GM19397 (cell line): ENCODE data around the gene SUN5.
"Not testable (repeated sequence)": the region's sequence is repeated elsewhere in the genome, so short reads cannot be mapped to it uniquely, and the experiment has no call there.

Experiments used
- ATAC-seq: cut with Tn5 transposase; IDR thresholded peaks from one replicate; pipeline ENCODE4 v1.9.1; 2021; ENCODE audit warnings: mild to moderate bottlenecking, moderate library complexity; ENCODE audit not compliant: unreplicated experiment

SUN5 gene

DNA sequence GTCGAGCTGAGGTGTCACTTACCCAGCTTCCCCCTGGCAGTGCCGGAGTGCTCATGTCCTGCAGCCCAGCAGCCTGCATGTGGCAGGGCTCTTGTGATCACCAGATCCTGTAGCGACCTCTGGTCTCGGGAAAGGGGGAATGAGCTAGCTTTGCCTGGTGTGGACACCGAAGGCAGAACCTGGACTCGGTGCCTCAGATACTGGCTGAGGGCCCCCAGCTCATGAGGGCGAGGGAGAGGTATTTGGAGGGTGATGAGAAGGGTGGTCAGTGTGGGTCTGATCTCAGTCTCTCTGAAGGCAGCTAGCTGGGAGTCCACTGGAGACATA is 26.3 kb downstream of the SUN5 start:
- ATAC-seq: no peak

DNA sequence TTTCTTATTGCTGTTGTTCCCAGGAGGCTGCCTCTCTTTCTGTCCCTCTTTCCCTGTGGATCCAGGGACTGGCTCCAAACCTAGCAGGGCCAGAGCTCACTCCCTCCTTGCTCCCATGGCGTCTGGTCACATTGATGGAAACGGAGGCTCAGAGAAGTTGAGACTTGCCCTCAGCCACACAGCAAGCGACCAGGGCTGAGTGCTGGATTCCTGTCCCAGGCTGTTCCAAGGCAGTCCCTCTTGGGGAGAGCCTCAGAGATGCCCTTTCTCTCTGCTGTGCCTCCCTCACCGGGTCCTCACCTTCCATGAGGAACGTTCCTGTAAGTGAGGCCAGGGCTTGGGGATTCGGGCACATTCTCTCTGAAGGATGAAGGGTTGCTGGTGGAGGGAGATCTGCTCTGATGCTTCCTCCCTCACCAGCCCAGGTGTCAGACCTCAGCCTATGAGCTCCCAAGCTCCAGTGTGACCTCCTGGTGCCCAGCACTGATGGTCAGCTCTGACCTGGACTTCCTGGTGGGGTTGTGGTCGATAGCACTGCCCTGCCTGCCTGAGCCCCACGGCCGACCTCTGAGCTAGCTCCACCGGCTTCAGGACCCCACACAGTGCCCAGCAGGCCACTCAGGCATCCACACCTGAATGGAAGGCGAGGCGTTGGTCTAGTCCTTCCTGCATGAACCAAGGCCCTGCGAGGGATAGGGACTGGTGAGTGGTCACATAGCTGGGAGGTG is 26.8 kb downstream of the SUN5 start:
- no peak for ATAC-seq

DNA sequence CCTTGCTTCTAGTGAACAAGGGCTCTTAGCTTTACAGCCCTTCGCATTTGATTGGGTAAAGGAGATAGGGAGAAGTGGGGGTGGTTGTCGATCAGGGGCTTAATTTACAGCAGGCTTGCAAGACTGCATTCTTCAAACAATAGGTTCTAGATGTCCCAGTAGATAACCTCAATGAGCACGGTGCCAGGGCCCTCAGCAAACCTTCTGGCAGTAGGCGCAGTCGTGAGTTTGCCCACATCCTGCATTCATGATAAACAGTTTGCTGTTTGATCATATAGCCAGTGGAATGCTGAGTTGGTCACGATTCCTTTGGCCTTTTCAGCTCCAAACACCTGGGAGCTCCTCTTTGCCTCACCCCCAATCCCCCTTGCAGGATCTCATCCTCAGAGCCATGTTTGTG is 27.5 kb downstream of the SUN5 start:
- ATAC-seq: no peak

DNA sequence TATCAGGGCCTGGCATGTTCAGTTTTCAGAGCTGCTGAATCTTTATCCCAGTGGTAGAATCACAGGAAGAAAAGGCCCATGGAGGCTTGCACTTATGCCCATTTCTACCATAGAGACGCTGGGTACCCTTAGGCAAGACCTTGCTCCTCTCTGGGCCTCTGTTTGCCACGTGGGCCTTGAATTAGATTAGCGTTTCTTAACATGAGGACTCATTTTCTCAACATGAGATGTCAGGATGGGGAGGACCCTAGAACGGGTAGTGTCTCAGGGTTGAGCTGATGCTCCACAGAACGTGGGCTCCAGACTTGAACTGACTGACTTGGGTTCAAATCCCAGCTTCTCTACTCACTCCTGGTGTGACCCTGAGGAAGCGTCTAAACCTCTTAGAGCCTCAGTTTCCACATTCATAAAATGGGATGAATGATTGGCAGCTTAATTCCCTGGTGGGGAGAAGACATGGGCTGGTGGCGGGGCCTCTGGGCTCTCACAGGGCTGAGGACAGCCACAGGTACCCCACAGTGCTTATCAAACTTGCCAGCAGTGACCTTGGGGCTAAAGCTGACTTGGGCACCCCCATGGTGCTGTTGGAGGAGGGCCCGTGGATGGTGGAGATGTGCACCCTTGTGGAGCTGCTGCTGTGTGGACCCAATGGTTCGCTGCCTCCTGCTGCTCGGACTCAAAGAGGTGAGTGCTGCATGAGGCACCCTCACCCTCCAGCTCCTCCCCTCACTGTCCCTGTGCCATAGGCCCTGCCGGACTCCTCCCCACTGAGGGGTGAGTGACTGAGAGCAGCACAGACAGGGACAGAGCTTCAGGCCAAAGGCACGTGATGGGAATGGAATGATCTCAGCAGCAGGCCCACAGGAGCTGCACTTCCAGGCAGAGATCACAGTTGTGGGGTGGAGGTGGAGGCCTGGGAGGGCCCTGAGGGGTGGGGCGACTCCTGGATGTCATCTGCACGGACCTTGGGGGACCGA is 28.2 kb downstream of the SUN5 start:
- no peak for ATAC-seq

DNA sequence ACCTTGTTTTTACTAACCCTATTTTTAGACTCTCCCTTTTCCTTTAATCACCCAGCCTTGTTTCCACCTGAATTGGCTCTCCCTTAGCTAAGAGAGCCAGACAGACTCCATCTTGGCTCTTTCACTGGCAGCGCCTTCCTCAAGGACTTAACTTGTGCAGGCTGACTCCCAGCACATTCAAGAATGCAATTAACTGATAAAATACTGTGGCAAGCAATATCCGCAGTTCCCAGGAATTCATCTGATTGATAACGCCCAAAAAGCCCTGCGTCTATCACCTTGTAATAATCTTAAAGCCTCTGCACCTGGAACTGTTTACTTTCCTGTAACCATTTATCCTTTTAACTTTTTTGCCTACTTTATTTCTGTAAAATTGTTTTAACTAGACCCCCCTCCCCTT is 29.1 kb downstream of the SUN5 start:
- not testable (repeated sequence) for ATAC-seq

DNA sequence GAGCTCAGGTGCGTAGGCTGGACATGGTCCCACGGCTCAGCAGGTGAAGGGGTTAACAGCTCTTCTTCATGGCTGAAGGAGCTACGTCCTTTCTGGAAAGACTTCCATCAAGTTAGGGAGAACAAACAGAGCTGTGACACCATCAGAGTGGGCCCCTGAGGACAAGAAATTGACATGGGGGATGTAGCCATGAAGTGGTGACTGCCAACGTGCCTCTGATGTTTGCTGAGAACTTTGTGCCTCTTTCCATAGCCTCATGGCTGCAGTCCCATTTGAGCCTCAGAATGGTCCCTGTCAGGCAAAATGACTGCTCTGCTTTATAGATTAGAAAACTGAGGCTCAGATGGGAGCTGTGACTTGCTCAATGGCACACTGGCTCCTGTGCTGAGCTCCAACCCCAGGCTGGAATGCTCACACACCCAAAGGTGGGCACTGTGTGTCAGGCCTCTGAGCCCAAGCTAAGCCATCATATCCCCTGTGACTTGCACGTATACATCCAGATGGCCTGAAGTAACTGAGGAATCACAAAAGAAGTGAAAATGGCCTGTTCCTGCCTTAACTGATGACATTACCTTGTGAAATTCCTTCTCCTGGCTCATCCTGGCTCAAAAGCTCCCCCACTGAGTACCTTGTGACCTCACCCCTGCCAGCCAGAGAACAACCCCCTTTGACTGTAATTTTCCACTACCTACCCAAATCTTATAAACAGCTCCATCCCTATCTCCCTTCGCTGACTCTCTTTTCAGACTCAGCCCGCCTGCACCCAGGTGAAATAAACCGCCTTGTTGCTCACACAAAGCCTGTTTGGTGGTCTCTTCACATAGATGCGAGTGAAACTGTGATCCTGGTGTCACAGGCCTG is 29.8 kb downstream of the SUN5 start:
- not testable (repeated sequence) for ATAC-seq

DNA sequence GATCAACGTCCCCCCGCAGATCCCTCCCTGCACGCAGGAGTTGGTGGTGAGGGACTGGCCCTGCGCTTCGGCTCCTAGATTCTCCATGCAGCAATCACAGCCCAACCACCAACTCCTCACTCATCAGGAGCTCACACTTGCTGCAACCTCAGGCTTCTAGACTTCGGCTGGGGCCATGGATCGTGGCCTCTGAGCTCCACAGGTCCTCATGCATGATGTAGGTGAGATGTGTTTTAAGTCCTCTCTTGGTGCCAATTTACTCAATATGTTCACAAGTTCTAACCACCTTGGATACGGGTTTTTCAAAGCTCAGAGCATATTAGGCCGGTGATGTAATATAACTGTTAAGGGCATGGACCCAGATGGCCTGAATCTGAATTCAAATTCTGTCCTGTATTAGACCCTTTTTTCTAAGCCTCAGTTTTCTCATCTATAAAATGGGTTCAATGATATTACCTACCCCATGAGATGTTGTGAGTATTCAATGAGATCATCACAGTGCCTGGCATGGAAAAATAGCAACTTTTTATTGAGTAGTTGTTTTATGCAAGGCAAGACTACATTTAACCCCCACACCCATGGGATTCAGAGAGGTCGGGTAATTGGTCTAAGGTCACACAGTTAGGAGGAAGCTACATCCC is 31.0 kb downstream of the SUN5 start:
- ATAC-seq: no peak

DNA sequence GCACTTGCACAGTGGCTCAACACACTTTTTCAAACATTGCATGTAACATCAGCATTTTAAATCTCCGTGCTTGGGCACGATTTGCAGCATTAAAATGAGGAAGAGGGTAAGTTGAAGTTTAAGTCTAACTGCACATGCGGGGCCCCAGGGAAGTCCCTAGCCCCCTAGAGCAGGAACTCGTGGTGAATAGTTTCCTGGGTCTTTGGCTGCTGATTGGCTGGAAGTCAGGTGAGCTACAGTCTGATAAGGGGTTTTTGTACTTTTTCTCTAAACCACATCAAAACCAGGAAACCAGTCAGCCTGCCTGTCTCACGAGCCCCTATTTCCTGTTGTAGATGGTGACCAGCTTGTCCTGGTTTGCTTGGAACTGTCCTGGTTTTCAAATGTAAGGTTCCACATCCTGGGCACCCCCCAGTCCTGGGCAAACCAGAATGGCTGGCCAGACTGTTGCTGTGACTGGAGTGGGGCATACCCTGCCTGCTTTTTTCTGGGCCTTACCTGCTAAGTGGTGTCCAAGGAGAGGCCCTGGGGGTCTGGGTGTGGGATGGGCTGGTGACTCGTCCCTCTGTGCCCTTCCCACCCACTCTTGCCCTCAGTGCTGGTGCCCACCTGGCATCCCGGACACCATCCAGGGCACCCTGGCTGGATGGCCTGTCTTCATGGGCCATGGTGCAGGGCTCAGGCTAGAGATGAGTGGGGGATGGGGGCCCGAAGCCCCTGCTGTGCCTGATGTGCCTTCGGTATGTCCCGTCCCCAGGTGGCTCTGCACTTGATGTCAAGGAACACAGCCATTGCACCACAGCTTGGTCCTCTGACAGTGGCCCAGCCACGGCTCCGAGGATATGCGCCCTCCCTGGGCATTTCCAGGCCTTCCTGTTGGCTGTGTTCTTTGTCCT is 31.8 kb downstream of the SUN5 start:
- peak; percentile 66 for ATAC-seq

DNA sequence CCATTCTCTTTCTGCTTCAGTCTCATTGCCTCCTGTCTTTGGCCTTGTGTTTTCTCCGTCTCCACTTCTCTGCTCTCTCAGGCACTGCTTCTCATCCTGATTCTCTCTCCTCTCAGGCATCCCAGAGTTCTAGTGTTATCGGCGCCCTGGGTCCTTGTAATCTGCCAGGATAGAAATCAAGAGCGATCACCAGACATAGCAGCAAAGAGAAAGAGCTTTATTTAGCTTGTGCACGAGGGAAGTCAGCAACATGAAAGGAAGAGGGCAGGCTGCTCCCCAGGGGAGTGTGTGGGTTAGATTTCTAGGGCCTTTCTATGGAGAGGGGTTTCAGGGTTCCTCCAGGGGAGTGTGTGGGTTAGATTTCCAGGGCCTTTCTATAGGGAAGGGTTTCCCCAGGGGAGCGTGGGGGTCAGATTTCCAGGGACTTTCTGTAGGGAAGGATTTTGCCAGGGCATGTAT is 32.5 kb downstream of the SUN5 start:
- ATAC-seq: peak; percentile 18

DNA sequence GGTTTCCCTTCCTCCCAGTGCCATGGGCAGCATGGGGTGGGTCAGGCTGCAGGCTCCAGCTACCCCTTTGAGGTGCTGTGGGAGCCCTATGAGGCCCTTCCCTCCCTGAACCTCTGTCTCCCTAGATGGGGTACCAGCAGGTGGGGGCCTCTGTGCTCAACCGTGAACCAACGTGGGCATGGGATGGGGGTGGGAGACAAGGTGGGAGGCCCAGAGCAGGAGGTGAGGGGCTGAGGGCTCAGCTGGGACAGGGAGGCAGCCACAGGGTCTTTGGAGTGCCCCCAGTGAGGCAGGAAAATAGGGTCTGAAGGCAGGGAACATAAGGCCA is 33.3 kb downstream of the SUN5 start:
- ATAC-seq: no peak

DNA sequence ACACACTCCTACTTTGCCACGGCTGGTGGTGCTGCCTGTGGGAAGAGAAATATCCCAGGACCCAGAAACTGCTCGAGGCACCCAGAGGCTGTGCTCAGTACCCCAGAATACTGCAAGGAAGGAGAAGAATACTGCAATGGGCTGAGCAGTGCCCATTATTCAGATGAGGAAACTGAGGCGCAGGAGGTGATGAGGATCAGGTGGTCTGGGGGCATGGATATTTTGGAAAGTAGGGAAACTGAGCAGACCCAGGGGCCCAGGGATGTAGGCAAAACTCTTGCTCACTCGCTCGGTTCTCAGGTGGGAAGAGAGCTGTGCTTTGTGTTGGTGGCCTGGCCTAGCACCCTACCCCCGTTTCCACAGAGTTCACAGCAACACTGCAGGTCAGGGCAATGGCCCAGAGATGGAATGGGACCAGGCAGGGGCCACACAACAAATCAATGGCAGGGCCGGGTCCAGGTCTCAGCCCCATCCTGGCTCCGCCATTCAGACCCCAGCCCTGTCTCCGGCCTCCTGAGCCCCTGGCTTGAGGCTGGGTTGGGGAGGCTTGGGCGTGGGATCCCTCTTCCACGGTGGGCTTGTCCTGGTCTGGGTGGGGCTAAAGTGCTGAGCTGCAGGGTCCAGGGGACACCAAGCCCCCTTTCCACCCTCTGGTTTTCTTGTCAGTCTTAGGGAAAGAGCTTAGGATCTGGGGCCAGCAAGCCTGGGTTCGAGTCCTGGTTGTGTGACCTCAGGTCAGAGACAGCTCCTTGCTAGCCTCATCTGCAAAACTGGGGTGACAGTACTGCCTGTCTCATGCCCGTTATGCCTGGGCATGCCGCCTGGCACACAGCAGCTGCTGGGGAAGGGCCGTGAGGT is 33.9 kb downstream of the SUN5 start:
- no peak for ATAC-seq

DNA sequence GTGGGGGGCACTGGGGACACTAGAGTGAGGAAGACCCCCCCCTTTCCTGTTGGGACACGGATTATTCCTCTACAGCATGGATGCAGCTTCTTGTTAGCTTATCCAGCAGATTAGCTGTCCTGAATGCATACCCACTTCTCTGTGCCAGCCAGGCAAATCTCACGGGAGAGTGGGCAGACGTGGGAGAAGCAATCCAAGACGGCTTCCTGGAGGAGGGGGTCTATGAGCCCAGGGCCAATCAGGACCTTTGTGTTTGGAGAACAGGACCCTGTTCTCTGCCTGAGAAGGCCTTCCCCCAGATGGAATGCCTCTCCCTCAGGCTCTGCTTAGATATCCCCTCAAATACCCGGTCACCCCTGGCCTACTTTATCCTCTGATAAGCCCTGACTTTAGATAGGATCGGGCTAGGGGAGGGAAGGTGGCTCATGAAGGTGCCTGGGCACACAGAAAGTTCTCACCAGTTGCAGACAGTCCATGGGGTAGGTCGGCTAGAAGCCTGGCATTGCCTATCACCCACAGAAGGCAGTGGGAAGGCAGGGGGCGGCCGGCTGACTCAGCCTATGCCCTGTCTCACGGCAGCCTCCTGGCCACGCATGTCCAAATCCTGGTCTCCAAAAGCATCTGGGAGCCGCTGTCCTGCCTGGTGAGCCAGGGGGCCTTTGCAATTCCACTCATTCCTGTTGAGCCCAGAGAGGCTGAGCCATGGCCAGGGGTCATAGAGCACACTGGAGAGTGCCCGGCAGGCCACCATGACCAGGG is 34.7 kb downstream of the SUN5 start:
- ATAC-seq: no peak

DNA sequence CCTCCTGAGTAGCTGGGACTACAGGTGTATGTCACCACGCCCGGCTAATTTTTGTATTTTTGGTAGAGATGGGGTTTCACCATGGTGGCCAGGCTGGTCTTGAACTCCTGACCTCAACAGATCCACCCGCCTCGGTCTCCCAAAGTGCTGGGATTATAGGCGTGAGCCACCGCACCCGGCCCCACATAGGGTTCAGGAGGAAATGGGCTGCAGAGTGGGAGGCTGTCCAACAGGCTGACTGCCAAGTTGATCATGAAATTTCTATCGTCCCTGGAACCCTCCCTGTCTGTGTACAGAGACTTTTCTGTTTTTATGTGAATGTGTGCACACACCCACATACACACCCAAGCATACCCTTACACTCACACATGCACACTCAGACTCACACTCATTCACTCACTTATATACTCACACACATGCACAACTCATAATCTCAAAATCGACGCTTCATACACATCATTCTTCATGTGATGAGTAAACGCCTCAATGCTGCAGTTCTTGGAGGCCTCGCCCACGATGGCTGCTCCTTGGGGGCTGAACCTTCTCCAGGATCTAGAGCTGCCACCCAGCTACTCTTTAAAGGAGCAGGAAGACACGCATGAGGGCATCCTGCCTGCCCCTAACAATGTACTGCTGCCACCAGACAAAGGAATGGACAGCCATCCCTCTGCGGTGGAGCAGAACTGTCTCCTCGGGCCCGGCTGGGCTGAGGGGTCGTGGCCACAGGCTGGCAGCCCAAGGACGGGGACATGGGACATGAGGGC is 35.6 kb downstream of the SUN5 start:
- no peak for ATAC-seq

DNA sequence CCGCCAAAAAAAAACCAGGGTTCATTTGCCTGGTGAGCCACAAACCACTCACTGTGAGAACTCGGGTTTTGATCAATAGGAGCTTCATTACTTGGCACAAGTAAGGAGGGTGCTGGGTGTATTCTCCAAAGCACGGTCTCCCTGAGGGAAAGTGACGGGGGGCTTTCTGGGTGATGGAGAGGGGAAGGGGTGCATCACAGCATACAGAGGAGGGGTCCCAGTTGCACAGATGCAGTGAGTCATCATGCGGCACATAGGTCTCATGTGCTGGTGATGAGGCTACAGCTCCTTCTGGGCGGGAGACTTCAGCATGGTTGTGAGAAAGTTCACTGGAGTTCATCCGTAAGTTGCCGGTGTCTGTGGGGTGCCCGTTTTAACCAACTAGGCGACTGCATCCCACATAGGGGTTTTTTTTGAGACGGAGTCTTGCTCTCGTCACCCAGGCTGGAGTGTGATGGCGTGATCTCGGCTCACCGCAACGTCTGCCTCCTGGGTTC is 36.2 kb downstream of the SUN5 start:
- no peak for ATAC-seq

DNA sequence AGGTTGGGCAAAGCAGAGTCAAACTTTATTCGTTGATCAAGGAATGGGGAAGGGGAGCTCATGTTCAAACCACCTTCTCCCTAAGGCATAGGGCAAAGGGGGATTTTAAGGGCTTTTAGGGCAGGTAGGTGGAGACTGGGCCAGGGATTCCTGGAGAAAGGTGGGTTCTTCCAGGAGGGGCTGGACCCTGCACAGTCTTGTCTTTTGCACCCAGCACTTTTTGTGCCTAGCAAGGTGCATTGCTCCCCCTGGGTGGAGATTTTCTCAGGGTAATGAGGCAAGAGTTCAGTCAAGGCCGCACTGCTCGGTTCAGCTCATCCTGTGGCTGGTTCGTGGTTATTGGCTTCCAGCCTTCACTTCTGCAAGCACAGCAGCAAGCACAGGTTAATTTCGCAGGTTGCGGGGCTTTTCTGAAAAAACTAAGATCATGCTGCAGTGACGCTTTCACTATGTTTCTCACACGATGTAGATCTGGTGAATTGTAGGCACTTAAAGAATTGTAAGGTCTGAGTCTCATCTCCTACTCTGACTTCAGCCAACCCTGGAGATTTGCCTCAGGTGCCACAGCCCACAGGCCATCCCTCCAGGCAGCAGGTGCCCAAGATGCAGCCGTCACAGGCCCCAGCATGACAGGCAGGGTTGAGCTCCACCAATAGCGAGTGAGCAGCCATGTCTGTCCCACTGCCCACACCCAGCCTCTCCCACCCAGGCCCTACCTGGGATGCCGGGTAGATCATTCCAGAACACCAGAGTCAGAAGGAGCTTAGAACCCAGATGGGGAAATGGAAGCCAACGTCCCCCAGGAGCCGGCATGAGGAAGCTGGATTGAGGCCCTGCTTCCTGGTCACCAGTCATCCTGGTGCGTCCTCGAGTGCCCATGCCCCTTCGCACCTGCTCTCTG is 37.1 kb downstream of the SUN5 start:
- no peak for ATAC-seq

DNA sequence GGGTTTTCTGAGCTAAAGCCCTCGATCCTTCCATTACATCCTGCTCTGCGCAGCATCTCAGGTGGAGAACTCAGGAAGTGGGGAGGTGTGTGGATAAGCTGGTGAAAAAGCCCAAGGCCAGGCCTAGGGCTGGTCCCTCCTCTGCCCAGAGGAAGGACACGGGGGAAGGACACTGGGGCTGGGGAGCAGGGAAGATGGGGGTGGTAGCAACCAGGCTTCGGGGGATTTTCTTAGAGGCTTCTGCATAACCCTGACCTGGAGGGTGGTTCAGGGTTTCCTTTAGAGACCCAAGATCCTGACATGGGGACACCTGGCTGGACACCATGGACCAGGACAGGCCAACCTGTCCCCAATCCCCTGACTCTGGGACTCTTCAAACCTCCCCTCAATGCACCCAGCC is 37.9 kb downstream of the SUN5 start:
- no peak for ATAC-seq
